ENCODE results near the gene SIRT4. TPM values are rescaled to one million over a fixed set of nuclear protein-coding genes. Genes with fewer than 3 reads are reported as not detected.
"Not testable (repeated sequence)": the region's sequence is repeated elsewhere in the genome, so short reads cannot be mapped to it uniquely, and the experiment has no call there.

SIRT4 gene
- total RNA-seq, 1 experiment from 2014 or later, result 0.33 TPM

DNA sequence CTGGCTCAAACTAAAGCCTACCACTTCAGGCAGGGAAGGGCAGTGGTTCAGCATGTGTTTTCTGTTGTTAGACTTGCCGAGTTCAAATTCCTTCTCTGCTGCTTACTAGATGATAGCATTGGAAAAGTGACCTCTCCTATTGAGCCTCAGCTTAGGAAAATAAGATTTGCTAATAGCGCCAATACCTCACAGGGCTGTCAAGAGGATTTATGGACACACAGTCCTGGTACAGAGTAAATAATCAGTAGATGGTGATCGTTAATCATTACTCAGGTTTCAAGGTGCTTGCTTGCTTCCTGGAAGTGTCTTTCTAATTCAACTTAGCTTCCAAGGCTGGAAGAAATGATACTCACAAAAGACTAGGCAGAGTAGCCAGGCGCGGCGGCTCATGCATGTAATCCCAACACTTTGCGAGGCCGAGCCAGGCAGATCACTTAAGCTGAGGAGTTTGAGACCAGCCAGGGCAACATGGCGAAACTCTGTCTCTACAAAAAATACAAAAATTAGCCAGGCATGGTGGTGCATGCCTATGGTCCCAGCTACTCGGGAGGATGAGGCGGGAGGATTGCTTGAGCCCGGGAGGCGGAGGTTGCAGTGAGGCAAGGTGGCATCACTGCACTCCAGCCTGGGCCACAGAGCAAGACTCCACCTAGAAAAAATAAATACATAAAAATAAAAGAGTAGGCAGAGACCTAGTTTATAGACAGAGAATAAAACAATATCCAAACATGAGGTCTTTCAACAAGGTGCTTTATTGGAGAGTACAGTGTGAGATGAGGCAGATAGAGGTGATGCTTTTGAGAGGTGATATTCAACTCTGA lies 19.5 kb downstream of the SIRT4 start:
- no peaks in the 10 kb centered on the region for H3K27me3 ChIP-seq
- no peaks in the 10 kb centered on the region for H3K9me3 ChIP-seq
- no peak overlapping the region for H3K4me3 ChIP-seq
- no peaks in the 10 kb centered on the region for H3K36me3 ChIP-seq
- no peak for DNase-seq

DNA sequence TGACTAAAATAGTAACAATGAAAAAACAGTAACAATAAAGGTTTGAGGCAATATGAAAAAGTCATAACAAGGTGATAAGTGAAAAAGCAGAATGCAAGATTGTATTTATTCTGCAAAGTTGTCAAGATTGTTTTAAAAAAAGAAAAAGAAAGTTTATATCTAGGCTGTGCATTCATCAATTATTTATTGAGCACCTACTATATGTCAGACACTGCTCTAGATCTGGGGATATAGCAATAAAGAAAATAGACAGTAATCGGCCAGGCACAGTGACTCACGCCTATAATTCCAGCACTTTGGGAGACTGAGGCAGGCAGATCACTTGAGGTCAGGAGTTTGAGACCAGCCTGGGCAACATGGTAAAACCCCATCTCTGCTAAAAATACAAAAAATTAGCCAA lies 21.7 kb downstream of the SIRT4 start:
- no peak overlapping the region for H3K4me3 ChIP-seq
- H3K9me3 ChIP-seq, result no peaks in the 10 kb centered on the region
- H3K36me3 ChIP-seq, result no peaks in the 10 kb centered on the region
- DNase-seq, result no peak
- H3K27me3 ChIP-seq, result no peaks in the 10 kb centered on the region

DNA sequence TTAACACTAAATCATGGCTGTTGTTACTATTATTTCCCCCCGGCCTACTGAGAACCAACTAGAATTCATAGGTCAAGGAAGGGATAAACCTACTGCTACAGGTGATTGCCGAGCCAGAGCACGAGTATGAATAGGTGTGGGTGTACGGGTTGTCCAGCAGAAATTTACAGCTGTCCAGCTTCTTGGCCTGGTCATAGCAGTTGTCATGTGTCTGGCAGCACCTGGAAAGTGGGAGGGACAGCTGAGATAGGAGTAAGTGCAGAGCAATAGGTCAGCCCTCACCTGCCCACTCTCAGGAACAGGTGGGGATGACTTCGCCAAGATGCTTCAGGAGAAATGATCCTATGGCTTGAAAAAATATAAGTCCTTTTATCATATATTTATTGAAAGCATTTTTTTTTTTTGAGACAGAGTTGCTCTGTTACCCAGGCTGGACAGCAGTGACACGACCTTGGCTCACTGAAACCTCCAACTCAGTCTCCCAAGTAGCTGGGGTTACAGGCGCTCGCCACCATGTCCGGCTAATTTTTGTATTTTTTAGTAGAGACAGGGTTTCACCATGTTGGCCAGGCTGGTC lies 22.8 kb downstream of the SIRT4 start:
- DNase-seq, result no peak
- Histone ChIP-seq H3K4me3 (no peak overlapping the region; the same call in 1 of the 2 replicates), H3K9me3 (no peaks in the 10 kb centered on the region), H3K27me3 (no peaks in the 10 kb centered on the region), H3K36me3 (no peaks in the 10 kb centered on the region)

DNA sequence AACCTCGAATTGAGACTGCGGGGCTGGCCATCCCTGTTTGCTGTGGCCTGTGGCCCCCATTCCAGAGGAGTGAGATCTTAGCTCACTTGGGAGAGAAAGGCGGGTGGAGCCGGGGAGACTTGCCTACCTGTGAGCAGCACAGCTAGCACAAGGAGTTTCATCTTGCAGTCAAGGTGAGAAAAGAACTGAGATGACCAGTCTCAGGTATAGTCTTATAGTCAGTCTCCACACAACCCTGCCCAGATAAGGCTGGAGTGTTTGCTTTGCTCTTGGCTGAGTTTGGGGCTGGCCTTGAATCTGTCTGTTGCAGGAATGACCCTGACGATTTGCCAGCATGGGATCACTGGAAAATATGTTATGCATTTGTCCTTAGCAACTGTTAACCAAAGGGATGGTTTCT lies 25.5 kb downstream of the SIRT4 start, which contains the start of gene PLA2G1B:
Gene PLA2G1B, minus strand, starts transcription at position 187 of the 400 bp plus-strand sequence. Its CDS starts 26 bp downstream, at position 161.
- DNase-seq, result no peak
- Histone ChIP-seq H3K27me3 (no peaks in the 10 kb centered on the region), H3K36me3 (no peaks in the 10 kb centered on the region), H3K4me3 (no peak within 1 kb of the TSS), H3K9me3 (no peaks in the 10 kb centered on the region)

DNA sequence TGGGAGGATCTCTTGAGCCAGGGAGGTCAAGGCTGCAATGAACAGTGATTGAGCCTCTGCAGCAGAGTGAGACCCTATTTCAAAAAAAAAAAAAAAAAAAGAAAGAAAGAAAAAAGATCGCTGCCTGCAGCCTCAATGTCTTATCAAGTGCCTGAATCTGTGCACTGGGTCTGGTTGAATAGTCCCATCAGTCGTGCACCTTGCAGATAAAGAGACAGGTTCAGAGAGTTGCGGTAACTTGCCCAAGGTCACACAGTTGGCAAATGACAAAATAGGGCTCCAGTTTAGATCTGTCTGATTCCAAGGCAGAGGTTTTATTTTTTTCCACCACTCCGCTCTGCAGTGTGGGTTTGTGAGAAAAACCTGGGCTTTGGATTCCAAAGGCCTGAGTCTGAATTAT lies 26.1 kb downstream of the SIRT4 start:
- DNase-seq, result no peak
- H3K4me3 ChIP-seq, result no peak overlapping the region
- no peaks in the 10 kb centered on the region for H3K36me3 ChIP-seq
- no peaks in the 10 kb centered on the region for H3K9me3 ChIP-seq
- no peaks in the 10 kb centered on the region for H3K27me3 ChIP-seq

DNA sequence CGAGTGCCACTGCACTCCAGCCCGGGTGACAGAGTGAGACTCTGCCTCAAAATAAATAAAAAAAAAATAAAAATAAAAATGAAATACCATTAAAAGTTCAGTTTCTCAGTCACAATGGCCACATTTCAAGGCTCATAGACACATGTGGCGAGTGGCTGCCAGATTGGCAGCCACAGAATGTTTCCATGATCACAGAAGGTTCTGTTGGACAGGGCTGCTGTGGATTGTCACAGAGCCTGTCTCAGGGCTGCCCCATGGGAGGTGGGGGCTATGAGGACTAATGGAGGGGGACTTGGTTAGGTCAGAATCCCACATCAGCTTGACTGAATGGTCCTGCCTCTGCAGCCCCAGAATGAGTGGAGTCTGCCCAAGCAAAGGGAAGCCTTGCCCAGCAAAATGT lies 29.3 kb downstream of the SIRT4 start:
- H3K36me3 ChIP-seq, result no peaks in the 10 kb centered on the region
- DNase-seq, result no peak
- no peak overlapping the region for H3K4me3 ChIP-seq
- H3K27me3 ChIP-seq, result no peaks in the 10 kb centered on the region
- peaks cover 2% of the 10 kb centered on the region; the same call in 1 of the 2 replicates for H3K9me3 ChIP-seq

DNA sequence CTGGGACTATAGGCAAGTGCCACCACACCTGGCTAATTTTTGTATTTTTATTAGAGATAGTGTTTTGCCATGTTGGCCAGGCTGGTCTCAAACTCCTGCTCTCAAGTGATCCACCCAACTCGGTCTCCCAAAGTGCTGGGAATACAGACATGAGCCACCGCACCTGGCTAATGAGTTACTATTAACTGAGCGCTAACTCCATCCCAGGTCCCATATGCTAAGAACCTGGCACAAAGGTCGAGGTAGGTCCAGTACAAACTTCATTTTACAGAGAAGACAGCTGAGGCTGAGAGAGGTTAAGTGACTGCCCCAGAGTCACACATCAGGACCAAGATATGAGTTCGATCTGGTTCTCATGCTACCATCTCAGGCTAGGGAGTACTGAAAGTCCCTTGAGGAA lies 29.9 kb downstream of the SIRT4 start:
- H3K4me3 ChIP-seq, result no peak overlapping the region
- no peaks in the 10 kb centered on the region for H3K27me3 ChIP-seq
- peaks cover 6% of the 10 kb centered on the region for H3K9me3 ChIP-seq
- H3K36me3 ChIP-seq, result no peaks in the 10 kb centered on the region
- DNase-seq, result no peak

DNA sequence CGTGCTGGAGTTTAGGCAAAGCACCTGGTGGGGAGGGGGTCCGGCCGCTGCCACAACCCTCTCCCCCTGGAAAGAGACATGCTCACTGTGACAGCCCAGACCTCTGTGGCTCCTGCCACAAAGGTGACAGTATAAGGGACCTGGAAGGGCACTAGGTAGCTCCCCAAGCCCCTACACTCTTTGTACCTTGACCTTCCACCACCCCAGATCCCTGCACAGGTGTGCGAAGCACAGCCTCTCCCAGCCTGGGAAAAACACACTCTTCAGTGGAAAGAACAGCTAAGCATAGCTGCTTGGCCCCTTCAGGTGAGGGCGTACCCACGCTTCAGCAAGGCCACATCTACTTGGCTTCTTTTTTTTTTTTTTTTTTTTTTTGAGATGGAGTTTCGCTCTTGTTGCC lies 30.4 kb downstream of the SIRT4 start:
- no peaks in the 10 kb centered on the region for H3K36me3 ChIP-seq
- DNase-seq, result no peak
- H3K27me3 ChIP-seq, result no peaks in the 10 kb centered on the region
- no peak overlapping the region for H3K4me3 ChIP-seq
- H3K9me3 ChIP-seq, result peaks cover 7% of the 10 kb centered on the region

DNA sequence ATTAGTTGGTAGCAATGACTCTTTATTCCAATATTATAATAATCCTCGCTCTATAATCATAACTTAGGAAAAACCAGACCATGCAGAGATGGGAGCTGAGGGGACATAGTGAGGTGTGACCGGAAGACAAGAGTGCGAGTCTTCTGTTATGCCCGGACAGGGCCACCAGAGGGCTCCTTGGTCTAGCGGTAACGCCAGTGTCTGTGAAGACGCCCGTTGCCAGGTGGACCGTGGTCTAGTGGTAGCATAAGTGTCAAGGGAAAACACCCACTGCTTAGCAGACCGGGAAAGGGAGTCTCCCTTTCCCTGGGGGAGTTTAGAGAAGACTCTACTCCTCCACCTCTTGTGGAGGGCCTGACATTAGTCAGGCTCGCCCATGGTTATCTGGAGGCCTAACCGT lies 33.3 kb downstream of the SIRT4 start:
- not testable (repeated sequence) for H3K9me3 ChIP-seq, H3K4me3 ChIP-seq, H3K27me3 ChIP-seq, H3K36me3 ChIP-seq
- peak; percentile 56 for DNase-seq

DNA sequence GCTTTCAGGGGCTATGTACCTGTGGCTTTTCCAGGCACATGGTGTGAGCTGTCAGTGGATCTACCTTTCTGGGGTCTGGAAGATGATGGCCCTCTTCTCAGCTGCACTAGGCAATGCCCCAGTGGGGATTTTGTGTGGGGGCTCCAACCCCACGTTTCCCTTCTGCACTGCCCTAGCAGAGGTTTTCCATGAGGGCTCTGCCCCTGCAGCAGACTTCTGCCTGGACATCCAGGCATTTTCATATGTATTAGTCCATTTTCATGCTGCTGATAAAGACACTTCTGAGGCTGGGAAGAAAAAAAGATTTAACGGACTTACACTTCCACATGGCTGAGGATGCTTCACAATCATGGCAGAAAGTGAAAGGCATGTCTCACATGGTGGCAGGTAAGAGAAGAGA lies 34.3 kb downstream of the SIRT4 start:
- not testable (repeated sequence) for H3K36me3 ChIP-seq, H3K9me3 ChIP-seq, H3K4me3 ChIP-seq, DNase-seq, H3K27me3 ChIP-seq

DNA sequence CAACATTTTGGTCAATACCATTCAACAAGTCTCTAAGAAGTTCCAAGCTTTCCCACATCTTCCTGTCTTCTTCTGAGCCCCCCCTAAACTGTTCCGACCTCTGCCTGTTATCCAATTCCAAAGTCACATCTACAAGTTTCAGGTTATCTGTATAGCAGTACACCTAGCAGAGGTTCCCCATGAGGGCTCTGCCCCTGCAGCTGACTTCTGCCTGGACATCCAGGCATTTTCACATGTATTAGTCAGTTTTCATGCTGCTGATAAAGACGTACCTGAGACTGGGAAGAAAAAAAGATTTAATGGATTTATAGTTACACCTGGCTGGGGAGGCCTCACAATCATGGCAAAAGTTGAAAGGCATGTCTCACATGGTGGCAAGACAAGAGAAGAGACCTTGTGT lies 35.6 kb downstream of the SIRT4 start:
- DNase-seq, result no peak
- Histone ChIP-seq H3K27me3 (no peaks in the 10 kb centered on the region), H3K4me3 (no peak overlapping the region), H3K36me3 (no peaks in the 10 kb centered on the region), H3K9me3 (peaks cover 8% of the 10 kb centered on the region)

DNA sequence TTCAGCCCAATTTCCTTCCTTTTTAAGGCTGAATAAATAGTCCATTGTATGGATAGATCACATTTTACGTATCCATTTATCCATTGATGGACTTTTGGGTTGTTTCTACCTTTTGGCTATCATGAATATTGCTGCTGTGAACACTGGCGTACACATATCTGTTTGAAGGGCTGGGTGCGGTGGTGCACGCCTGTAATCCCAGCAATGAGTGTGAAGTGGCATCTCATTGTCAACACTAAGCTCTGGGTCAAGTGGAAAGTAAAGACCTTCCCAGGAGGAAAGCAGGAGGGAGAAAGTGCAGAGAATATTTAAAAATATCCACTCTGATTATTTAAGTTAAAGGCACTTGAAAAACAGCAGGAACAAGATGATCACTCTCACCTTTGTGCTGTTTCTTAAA lies 37.1 kb downstream of the SIRT4 start:
- H3K27me3 ChIP-seq, result no peaks in the 10 kb centered on the region
- no peak for DNase-seq
- no peak overlapping the region for H3K4me3 ChIP-seq
- peaks cover 8% of the 10 kb centered on the region for H3K9me3 ChIP-seq
- no peaks in the 10 kb centered on the region for H3K36me3 ChIP-seq

DNA sequence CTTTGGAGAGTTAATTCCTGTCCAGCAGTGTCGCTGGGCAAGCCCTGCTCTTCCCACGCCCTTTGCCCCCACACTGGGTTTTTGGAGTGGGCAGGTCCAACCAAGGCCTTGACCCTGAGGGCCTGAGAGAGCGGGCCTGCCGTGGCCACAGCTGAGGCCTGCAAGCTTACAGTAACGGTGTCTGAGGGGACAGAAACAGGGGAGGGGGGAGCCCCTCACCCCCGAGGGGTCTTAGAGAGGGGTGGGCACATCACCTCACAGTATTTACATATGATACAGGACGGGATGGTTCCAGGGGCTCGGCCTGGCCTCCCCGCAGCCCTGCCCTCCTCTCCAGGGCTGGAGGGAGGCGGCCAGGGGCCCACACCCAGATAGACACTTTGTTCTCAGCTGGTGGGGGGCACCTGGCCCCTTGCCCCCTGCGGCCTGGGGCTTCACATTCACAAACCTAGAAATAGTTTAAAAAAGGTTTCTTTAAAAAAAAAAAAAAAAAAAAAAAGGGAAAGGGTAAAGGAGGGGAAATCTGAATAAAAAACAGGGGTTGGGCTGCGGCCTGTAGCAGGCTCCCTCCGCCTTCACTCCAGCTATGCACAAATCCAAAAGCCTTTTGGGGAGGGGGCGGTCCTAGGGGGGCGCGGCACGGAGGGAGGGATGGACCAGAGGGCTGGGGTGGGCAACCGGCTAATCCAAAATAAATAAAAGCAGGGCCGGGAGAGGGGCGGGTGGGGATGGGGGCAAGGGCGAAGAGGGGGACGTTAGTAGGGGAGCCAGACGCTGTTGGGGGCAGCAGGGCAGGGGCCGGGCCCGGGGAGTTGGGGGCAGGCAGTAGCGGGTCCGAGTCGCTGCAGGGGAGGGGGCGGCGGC lies 40.3 kb downstream of the SIRT4 start:
- Histone ChIP-seq H3K36me3 (no peaks in the 10 kb centered on the region), H3K4me3 (no peak overlapping the region), H3K9me3 (peaks cover 2% of the 10 kb centered on the region; the same call in 1 of the 2 replicates), H3K27me3 (no peaks in the 10 kb centered on the region)
- no peak for DNase-seq

DNA sequence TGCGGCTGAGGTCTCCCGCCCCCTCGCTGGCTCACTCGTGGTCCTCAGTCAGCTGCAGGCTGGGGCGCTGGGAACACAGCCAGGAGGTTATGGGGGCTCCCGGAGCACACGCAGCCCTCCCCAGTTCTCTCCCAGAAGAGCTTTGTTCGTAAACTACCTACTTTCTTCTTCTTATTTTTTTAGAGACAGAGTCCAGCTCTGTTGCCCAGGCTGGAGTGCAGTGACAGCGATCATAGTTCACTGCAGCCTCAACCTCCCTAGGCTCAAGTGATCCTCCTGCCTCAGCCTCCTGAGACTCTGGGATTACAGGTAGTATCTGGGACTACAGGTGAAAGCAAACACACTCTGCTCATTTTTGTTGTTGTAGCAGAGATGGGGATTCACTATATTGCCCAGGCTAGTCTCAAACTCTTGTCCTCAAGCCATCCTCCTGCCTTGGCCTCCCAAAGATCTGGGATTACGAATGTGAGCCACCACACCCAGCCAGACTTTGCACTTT lies 41.0 kb downstream of the SIRT4 start:
- Histone ChIP-seq H3K27me3 (no peaks in the 10 kb centered on the region), H3K9me3 (no peaks in the 10 kb centered on the region; the same call in 1 of the 2 replicates), H3K4me3 (no peak overlapping the region), H3K36me3 (no peaks in the 10 kb centered on the region)
- DNase-seq, result no peak

DNA sequence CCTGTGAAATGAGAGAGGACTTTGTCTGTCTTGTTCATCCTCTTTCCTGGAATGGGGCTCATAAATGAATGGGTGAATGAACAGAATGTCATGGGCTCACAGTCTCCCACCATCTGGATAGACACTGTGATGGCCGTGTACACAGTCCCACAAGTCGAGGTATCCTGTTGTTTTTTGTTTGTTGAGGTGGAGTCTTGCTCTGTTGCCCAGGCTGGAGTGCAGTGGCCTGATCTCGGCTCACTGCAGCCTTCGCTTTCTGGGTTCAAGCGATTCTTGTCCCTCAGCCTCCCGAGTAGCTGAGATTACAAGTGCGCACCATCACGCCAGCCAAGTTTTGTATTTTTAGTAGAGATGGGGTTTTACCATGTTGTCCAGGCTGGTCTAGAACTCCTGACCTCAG lies 41.6 kb downstream of the SIRT4 start:
- DNase-seq, result no peak
- H3K4me3 ChIP-seq, result no peak overlapping the region
- no peaks in the 10 kb centered on the region for H3K27me3 ChIP-seq
- no peaks in the 10 kb centered on the region for H3K36me3 ChIP-seq
- no peaks in the 10 kb centered on the region for H3K9me3 ChIP-seq

DNA sequence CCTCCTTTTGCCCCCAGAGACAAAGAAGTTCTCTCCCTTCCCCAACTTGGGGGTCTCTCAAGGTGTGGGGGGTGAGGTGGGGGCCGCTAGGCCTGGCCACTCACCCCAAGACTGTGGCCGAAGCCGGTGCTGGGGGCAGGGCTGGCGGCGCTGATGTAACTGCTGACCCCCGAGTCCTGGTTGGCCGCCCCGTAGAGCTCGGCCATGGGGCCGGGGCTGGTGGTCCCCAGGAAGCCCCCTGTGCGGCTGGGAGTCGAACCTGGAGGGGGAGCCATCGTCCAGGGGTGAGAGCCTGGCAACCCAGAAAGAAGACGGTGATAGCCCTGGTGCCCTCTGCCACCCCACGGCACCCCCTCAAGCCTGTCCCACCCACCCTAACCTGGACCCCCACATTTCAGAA lies 43.9 kb downstream of the SIRT4 start:
- Histone ChIP-seq H3K4me3 (no peak overlapping the region), H3K9me3 (no peaks in the 10 kb centered on the region), H3K27me3 (no peaks in the 10 kb centered on the region), H3K36me3 (no peaks in the 10 kb centered on the region)
- no peak for DNase-seq

DNA sequence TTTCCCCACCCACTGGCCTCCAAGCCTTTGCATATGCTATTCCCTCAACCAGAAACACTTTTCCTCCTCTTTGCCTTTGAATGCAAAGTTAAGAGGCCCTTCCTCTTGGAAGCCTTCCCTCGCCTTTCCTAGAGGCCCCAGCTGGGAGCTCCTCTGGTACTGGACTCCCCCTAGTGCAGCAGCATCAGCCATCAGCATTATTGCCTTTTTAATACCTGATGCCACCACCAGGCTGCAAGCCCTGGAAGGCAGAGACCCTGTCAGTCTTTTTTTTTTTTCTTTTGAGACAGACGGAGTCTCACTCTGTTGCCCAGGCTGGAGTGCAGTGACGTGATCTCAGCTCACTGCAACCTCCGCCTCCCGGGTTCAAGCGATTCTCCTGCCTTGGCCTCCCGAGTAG lies 44.6 kb downstream of the SIRT4 start:
- no peak for DNase-seq

More for the DNA sequence above, 44.6 kb downstream of the SIRT4 start:
- no peaks in the 10 kb centered on the region for H3K27me3 ChIP-seq
- no peak overlapping the region for H3K4me3 ChIP-seq
- H3K9me3 ChIP-seq, result no peaks in the 10 kb centered on the region
- no peaks in the 10 kb centered on the region for H3K36me3 ChIP-seq
